Heart left ventricle (tissue), 16 donors: ENCODE data around the gene LYRM4. TPM values are rescaled to one million over a fixed set of nuclear protein-coding genes. Genes with fewer than 3 reads are reported as not detected.

ENCODE experiments used
- ATAC-seq, 4 donors: fragments of 200-7000 bp; cut with Tn5 transposase; one replicate each; pipeline ENCODE4 v1.9.1; 2020 to 2022; ENCODE audit warnings: moderate library complexity in 4 of 4, mild to moderate bottlenecking in 3 of 4, moderate number of reproducible peaks in 1 of 4
- DNase-seq, 5 donors: peaks; one replicate each; pipeline ENCODE4 v3.0.0-alpha.2; 2020
- H3K27ac ChIP-seq, 12 donors: fragments of 200-600 bp; sonication (generic) in 4 of 12; one replicate each; pipeline versions ENCODE4 v1.5.0 to v1.8.0; 2016 to 2022; ENCODE audit warnings: mild to moderate bottlenecking in 2 of 12
- H3K27me3 ChIP-seq, 9 donors: fragments of 200-600 bp; sonication (generic) in 2 of 9; one replicate each; pipeline versions ENCODE4 v1.5.1 to v1.8.0; 2016 to 2022; ENCODE audit warnings: mild to moderate bottlenecking in 3 of 9
- H3K36me3 ChIP-seq, 9 donors: fragments of 200-600 bp; sonication (generic) in 2 of 9; one replicate each; pipeline versions ENCODE4 v1.5.0 to v1.8.0; 2018 to 2022; ENCODE audit warnings: mild to moderate bottlenecking in 2 of 9
- H3K4me1 ChIP-seq, 12 donors: fragments of 200-600 bp; sonication (generic) in 4 of 12; one replicate each; pipeline versions ENCODE4 v1.5.0 to v1.8.0; 2016 to 2022; ENCODE audit warnings: mild to moderate bottlenecking in 3 of 12
- H3K4me3 ChIP-seq, 12 donors: fragments of 200-600 bp; sonication (generic) in 4 of 12; one replicate each; pipeline versions ENCODE4 v1.5.0 to v1.8.0; 2017 to 2022; ENCODE audit warnings: mild to moderate bottlenecking in 9 of 12, moderate library complexity in 4 of 12
- H3K9me3 ChIP-seq, 12 donors: fragments of 200-600 bp; sonication (generic) in 4 of 12; one replicate each; pipeline versions ENCODE4 v1.5.0 to v1.8.0; 2016 to 2022; ENCODE audit warnings: mild to moderate bottlenecking in 1 of 12
- POLR2A ChIP-seq, 2 donors: fragments of 450-650 bp; IDR thresholded peaks; one replicate each; pipeline ENCODE4 v1.6.1; 2017; ENCODE audit warnings: antibody characterized with exemption in 2 of 2, mild to moderate bottlenecking in 2 of 2, moderate library complexity in 2 of 2
- WGBS, 4 donors: extraction: QIAGEN DNeasy Blood & Tissue Kit in 2 of 4; methylation state at CpG; one replicate each; pipeline versions ENCODE4 v1.1.5 to v1.1.7; 2013 to 2018; 5-methylcytosine and 5-hydroxymethylcytosine counted together
- intact Hi-C, 10 donors: fragments of 100-400 bp; cut with DNase I; formaldehyde crosslinking; loops; one replicate each; pipeline versions ENCODE4 v1.11.1 to v1.14.2; 2022
- polyA plus RNA-seq, 2 donors: library from polyadenylated mRNA; stranded (reverse); fragments of 200-250 nt; gene quantifications; one replicate each; pipeline ENCODE4 v1.2.3, GENCODE V29; 2013
- total RNA-seq, 9 donors: library from RNA; depleted of rRNA in 2 of 9; stranded (reverse); fragments of >200 nt in 2 of 9; fragmentation: NEBNext Ultra II Directional in 3 of 9; extraction: Animal tissue kit (Norgen Biotek cat#: 25700) in 3 of 9; gene quantifications; one replicate each; pipeline versions ENCODE4 v1.1.0 to v1.2.4, GENCODE V29; 2016 to 2023
- TF ChIP-seq, protein P1 (sequence below), 12 donors: fragments of 200-600 bp; sonication (generic) in 4 of 12; IDR thresholded peaks; one replicate each; pipeline versions ENCODE4 v1.5.0 to v1.8.0; 2018 to 2022; ENCODE audit warnings: antibody characterized with exemption in 12 of 12, mild to moderate bottlenecking in 5 of 12
- donor health status: ischemic (EF 13 %, LVEDD 7.1; RV severe dilation, severe dysfunction).
- donor health status: healthy with polysubstance abuse.
- donor health status: DM: no; HTN: yes; CAD: no.
- donor health status: DM: no; HTN: no; CAD: no.
- donor health status: ischemic (EF 25% LVEDD 6.9; RV normal size, moderate dysfunction).
- donor health status: ischemic (EF 25% LVEDD 5.7; RV mildly dilated, moderate dysfunction).
- donor health status: healthy.
- donor health status: DM: yes; HTN: yes; CAD: no.
- donor health status: ischemic (EF 35%, LVEDD 5.7; RV mildly dilated, moderate dysfunction).
- donor health status: nonischemic (EF 11% LVEDD 7.7; RV severe dilation, severe dysfunction).
- donor health status: DM: yes; HTN: yes; CAD: no.
- donor health status: PGD.
- donor health status: ischemic (EF 29% LVEDD 5.4; RV normal size, mild dysfunction).
- donor health status: nonischemic (EF 23%, LVEDD 6.1; RV moderate dilation, normal function).

Gene LYRM4
- total and polyA plus RNA-seq, 11 donors, result 18.8 to 39.7 (median 21.3) TPM

GRCh38 chr6:5234874-5235273 lies 25.9 kb downstream of the LYRM4 start:
- H3K4me3 ChIP-seq, result no peak overlapping the region
- peaks cover 0 to 20% (median 4%) of the 10 kb centered on the region in 9 donors for H3K36me3 ChIP-seq
- H3K27me3 ChIP-seq, result no peaks in the 10 kb centered on the region
- no peaks in the 10 kb centered on the region for H3K9me3 ChIP-seq
- ATAC-seq, result no peak
- no peak for DNase-seq
- peaks cover 0 to 10% (median 0%) of the 10 kb centered on the region in 12 donors for H3K4me1 ChIP-seq
- TF ChIP-seq, protein P1, sequence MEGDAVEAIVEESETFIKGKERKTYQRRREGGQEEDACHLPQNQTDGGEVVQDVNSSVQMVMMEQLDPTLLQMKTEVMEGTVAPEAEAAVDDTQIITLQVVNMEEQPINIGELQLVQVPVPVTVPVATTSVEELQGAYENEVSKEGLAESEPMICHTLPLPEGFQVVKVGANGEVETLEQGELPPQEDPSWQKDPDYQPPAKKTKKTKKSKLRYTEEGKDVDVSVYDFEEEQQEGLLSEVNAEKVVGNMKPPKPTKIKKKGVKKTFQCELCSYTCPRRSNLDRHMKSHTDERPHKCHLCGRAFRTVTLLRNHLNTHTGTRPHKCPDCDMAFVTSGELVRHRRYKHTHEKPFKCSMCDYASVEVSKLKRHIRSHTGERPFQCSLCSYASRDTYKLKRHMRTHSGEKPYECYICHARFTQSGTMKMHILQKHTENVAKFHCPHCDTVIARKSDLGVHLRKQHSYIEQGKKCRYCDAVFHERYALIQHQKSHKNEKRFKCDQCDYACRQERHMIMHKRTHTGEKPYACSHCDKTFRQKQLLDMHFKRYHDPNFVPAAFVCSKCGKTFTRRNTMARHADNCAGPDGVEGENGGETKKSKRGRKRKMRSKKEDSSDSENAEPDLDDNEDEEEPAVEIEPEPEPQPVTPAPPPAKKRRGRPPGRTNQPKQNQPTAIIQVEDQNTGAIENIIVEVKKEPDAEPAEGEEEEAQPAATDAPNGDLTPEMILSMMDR (IDR thresholded peaks at IDR 0.05), result no peak
- TF ChIP-seq POLR2A (IDR thresholded peaks at IDR 0.05), result no peak
- no peak overlapping the region for H3K27ac ChIP-seq
- WGBS, 4 donors, result 88 to 91% (median 88%) methylated on average over 6 of the region's 6 CpGs
- intact Hi-C loops, result no loop called here

DNA sequence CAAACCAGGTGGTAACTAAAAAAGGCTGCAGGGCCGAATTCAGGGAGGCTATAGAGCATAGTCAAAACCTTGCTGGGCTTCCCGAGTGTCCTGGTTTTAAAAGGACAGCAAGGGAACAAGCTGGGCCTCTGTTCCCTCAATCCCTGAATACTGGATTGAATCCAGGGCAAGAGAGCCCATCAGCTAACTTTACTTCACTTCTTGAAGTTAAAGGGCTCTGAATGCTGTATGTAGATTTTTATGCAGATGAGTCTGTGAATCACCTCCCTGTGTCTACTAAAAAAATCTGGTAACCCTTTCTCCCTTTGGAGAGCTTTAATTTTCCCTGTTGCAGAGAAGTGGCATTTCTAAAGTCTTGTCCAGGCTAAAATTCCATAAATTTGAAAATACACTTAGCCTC lies 29.5 kb downstream of the LYRM4 start:
- H3K4me3 ChIP-seq, result no peak overlapping the region
- DNase-seq (no peak), ATAC-seq (no peak)
- intact Hi-C loops, result no loop called here
- H3K4me1 ChIP-seq, result peaks cover 0 to 10% (median 0%) of the 10 kb centered on the region in 12 donors
- 54 to 89% (median 69%) methylated on average over 2 of the region's 2 CpGs for WGBS, 4 donors
- H3K27ac ChIP-seq, result no peak overlapping the region
- no peaks in the 10 kb centered on the region for H3K9me3 ChIP-seq
- H3K27me3 ChIP-seq, result no peaks in the 10 kb centered on the region
- no peak for TF ChIP-seq POLR2A (IDR thresholded peaks at IDR 0.05)
- TF ChIP-seq, protein P1 (IDR thresholded peaks at IDR 0.05), result no peak
- peaks cover 0 to 14% (median 4%) of the 10 kb centered on the region in 9 donors for H3K36me3 ChIP-seq

GRCh38 chr6:5230081-5230480 lies 30.7 kb downstream of the LYRM4 start:
- Histone ChIP-seq H3K4me1 (peaks cover 0 to 10% (median 0%) of the 10 kb centered on the region in 12 donors), H3K36me3 (peaks cover 0 to 2% (median 0%) of the 10 kb centered on the region in 9 donors), H3K27me3 (no peaks in the 10 kb centered on the region), H3K9me3 (no peaks in the 10 kb centered on the region), H3K27ac (no peak overlapping the region), H3K4me3 (no peak overlapping the region)
- no peak for ATAC-seq
- no peak for DNase-seq
- intact Hi-C loops, result no loop called here
- TF ChIP-seq, protein P1 (IDR thresholded peaks at IDR 0.05), result no peak
- 81 to 85% (median 83%) methylated on average over 4 of the region's 4 CpGs for WGBS, 4 donors

DNA sequence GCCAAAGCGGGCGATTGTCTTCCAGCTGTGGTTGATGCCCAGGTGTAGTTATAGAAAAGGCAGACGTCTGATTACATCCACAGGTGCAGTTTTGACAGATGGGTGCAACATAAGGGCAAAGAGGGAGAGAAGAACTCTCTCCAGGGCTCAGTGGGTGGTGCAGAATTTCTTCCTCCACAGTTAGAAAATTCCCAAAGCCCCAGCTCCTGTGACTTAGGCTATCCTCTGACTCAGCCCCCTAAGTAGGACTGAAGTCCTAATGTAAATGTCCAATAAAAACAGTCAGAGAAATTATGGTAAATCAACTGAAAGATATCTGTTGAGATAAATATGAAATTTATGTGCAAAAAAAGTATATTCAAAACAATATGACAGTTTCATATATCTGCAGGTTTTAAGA lies 31.4 kb downstream of the LYRM4 start:
- Histone ChIP-seq H3K27ac (no peak overlapping the region), H3K27me3 (no peaks in the 10 kb centered on the region), H3K36me3 (no peaks in the 10 kb centered on the region), H3K9me3 (no peaks in the 10 kb centered on the region), H3K4me1 (peaks cover 0 to 10% (median 0%) of the 10 kb centered on the region in 12 donors), H3K4me3 (no peak overlapping the region)
- TF ChIP-seq POLR2A (IDR thresholded peaks at IDR 0.05), result no peak
- TF ChIP-seq, protein P1 (IDR thresholded peaks at IDR 0.05), result no peak
- WGBS, 4 donors, result 91 to 95% (median 94%) methylated on average over 3 of the region's 3 CpGs
- intact Hi-C loops, result no loop called here
- ATAC-seq (no peak), DNase-seq (no peak)
